Fibroblast of skin of left quadriceps (primary cell): ENCODE results near the gene CNTN4.

Experiments used
- DNase-seq, 2 experiments: peaks; one replicate each; pipeline ENCODE4 v3.0.0-alpha.2; 2013; ENCODE audit warnings: low read depth in 2 of 2

The CNTN4 gene

GRCh38 chr3:2589336-2589969 lies 490.8 kb downstream of the CNTN4 start:
- DNase-seq, result no peak

GRCh38 chr3:2595486-2595885 lies 496.8 kb downstream of the CNTN4 start:
- no peak for DNase-seq

- no peak for DNase-seq
These were observed 498.9 kb downstream of the CNTN4 start for GRCh38 chr3:2597615-2598014.

- peak; percentile 1 to 2 for DNase-seq
These were observed 500.8 kb downstream of the CNTN4 start for GRCh38 chr3:2599471-2599870.

GRCh38 chr3:2603692-2604289 lies 505.1 kb downstream of the CNTN4 start:
- DNase-seq, result no peak

GRCh38 chr3:2614578-2614977 lies 515.9 kb downstream of the CNTN4 start:
- no peak for DNase-seq

- no peak for DNase-seq
These were observed 516.4 kb downstream of the CNTN4 start for GRCh38 chr3:2615080-2615479.

- DNase-seq, result no peak
These were observed 524.8 kb downstream of the CNTN4 start for GRCh38 chr3:2623436-2623835.

- no peak for DNase-seq
These were observed 529.5 kb downstream of the CNTN4 start for GRCh38 chr3:2628117-2628516.

GRCh38 chr3:2635511-2635910 lies 536.8 kb downstream of the CNTN4 start:
- DNase-seq, result no peak

GRCh38 chr3:2643606-2644005 lies 544.9 kb downstream of the CNTN4 start:
- DNase-seq, result no peak

- no peak for DNase-seq
These were observed 546.3 kb downstream of the CNTN4 start for GRCh38 chr3:2645001-2645400.

- no peak for DNase-seq
These were observed 552.1 kb downstream of the CNTN4 start for GRCh38 chr3:2650746-2651145.

GRCh38 chr3:2652386-2652785 lies 553.7 kb downstream of the CNTN4 start:
- no peak for DNase-seq

GRCh38 chr3:2653706-2654105 lies 555.0 kb downstream of the CNTN4 start:
- DNase-seq, result no peak

GRCh38 chr3:2655229-2655701 lies 556.6 kb downstream of the CNTN4 start:
- no peak for DNase-seq

GRCh38 chr3:2656806-2657777 lies 558.4 kb downstream of the CNTN4 start:
- no peak for DNase-seq

GRCh38 chr3:2657971-2658370 lies 559.3 kb downstream of the CNTN4 start:
- no peak for DNase-seq

GRCh38 chr3:2659896-2660295 lies 561.2 kb downstream of the CNTN4 start:
- DNase-seq, result no peak

GRCh38 chr3:2661078-2661477 lies 562.4 kb downstream of the CNTN4 start:
- no peak for DNase-seq

- DNase-seq, result no peak
These were observed 578.8 kb downstream of the CNTN4 start for GRCh38 chr3:2677501-2677900.

- no peak for DNase-seq
These were observed 581.6 kb downstream of the CNTN4 start for GRCh38 chr3:2680236-2680635.

GRCh38 chr3:2684046-2684445 lies 585.4 kb downstream of the CNTN4 start:
- no peak for DNase-seq
